Left cardiac atrium (tissue), 4 donors: ENCODE measurements around the gene CYP19A1. TPM values are rescaled to one million over a fixed set of nuclear protein-coding genes. Genes with fewer than 3 reads are reported as not detected.
A peak's percentile ranks its signal among the peaks of the same experiment; 100 is the strongest.

Experiments used
- ATAC-seq, 2 donors: fragments of 200-7000 bp; cut with Tn5 transposase; one replicate each; pipeline ENCODE4 v1.9.1; 2020; ENCODE audit warnings: mild to moderate bottlenecking in 2 of 2, moderate library complexity in 2 of 2
- DNase-seq: peaks from one replicate; pipeline ENCODE4 v3.0.0-alpha.2; 2020
- intact Hi-C, 2 donors: fragments of 100-400 bp; cut with DNase I; formaldehyde crosslinking; loops; one replicate each; pipeline versions ENCODE4 v1.14.1 to v1.15.1; 2022 to 2023
- total RNA-seq, 2 donors: library from RNA; stranded (reverse); fragmentation: NEBNext Ultra II Directional; extraction: Animal tissue kit (Norgen Biotek cat#: 25700); gene quantifications; one replicate each; pipeline ENCODE4 v1.2.1, GENCODE V29; 2021
- donor health status: DM: no; HTN: yes; CAD: no.
- donor health status: DM: no; HTN: yes; CAD: no; lungs with severe emphysema.
- donor health status: DM: yes; HTN: yes; CAD: no.
- donor health status: Dilated cardiomyopathy.

CYP19A1 gene
- total RNA-seq, 2 donors from 2014 or later = 0.56 to 0.86 TPM

- intact Hi-C loops = no loop called here
- ATAC-seq (peak in 1 of 2 donors; percentile 33), DNase-seq (no peak)
Measured at GRCh38 chr15:51243774-51244173, 94.6 kb downstream of the CYP19A1 start.

DNA sequence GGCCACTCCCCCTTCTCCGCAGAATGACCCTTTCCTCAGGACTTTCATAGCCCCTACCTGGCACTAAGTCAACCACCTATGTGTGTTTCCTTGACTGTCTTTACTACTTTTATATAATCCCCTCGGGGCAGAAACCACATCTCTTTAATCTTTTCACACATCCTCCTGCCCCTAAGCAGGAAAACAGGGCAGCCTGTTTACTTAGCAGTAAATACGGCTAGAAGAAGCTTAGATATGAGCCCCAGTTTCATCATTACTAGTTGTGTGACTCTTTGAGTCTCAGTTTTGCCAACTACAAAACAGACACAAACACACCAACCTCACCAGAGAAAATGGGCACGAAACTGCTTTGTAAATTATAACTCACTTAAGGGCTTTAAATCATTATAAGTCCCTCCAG is 98.3 kb downstream of the CYP19A1 start:
- intact Hi-C loops = no loop called here
- DNase-seq = no peak
- no peak for ATAC-seq

DNA sequence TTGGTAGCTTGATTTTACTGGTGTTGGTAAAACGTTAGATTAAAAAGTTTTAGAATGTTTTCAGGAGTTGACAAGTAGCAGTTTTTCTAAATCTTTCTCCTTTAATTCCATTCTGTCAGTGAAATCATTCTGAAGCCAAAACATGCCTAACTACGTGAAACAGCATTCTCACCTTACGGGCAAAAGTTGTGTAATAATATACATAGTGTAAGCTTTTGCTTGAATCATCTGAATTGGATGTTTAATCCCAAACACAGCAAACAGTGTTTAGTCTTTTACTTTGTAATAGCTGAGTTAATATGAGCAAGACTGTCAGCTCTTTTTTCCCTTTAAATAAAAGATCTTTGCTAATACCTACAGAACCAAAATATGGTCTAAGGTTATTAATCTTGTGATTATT is 100.6 kb downstream of the CYP19A1 start:
- DNase-seq (no peak), ATAC-seq (peak in 1 of 2 donors; percentile 64)
- intact Hi-C loops = no loop called here

- intact Hi-C loops = loop anchor here in 1 of 2 donors (5.0 kb wide), 1 partner anchor 168 kb away; no protein-coding TSS in a partner anchor
- no peak for DNase-seq
- ATAC-seq = no peak
Measured at GRCh38 chr15:51234176-51234927, 104.0 kb downstream of the CYP19A1 start.

GRCh38 chr15:51232581-51232980 is 105.8 kb downstream of the CYP19A1 start:
- ATAC-seq = no peak
- no peak for DNase-seq
- intact Hi-C loops = loop anchor here in 1 of 2 donors (5.0 kb wide), 1 partner anchor 170 kb away; no protein-coding TSS in a partner anchor

- intact Hi-C loops = loop anchor here (1.0 to 5.0 kb wide), 2 partner anchors 151 to 172 kb away; no protein-coding TSS in a partner anchor
- DNase-seq (no peak), ATAC-seq (peak; percentile 57 to 85)
Measured at GRCh38 chr15:51229907-51230330, 108.5 kb downstream of the CYP19A1 start.

GRCh38 chr15:51227940-51228732 is 110.3 kb downstream of the CYP19A1 start:
- ATAC-seq (peak; percentile 65 to 88), DNase-seq (peak; percentile 30)
- intact Hi-C loops = no loop called here

DNA sequence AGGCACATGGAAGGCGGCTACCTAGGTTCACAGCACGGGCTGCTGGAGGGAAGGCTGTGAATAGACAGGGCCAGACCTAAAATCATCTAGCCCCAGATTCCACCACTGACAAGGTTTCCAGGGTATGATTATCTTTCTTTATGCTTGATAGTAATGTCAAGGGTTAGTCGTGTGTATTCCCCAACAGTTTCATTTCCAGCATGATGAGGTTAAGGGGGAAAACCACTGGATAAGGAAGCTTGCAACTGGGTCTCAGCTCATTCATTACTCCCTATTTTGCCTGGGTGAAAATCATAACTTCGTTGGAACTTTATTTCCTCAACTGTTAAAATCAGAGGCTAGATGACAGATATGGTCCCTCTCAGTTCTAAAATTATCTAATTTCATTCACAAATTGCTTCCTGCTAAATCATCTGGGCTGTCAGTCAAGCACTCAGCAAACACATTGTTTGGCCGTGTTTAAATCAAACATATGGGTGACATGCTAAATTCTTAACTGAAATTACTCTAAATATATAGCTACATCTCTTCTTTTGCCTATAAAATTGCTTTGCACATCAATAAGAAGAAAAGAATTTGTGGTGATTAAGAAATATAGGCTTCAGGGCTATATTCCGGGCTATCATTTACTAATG is 111.7 kb downstream of the CYP19A1 start:
- DNase-seq (no peak), ATAC-seq (no peak)

GRCh38 chr15:51224428-51224827 is 114.0 kb downstream of the CYP19A1 start:
- no peak for ATAC-seq
- intact Hi-C loops = no loop called here
- DNase-seq = no peak

More for the DNA sequence above, 111.7 kb downstream of the CYP19A1 start:
- intact Hi-C loops = no loop called here

- DNase-seq (no peak), ATAC-seq (peak; percentile 57 to 58)
- intact Hi-C loops = no loop called here
Measured at GRCh38 chr15:51223771-51224229, 114.6 kb downstream of the CYP19A1 start.

GRCh38 chr15:51218299-51218938 is 120.0 kb downstream of the CYP19A1 start:
- ATAC-seq (peak in 1 of 2 donors; percentile 40), DNase-seq (no peak)
- intact Hi-C loops = no loop called here

- no peak for ATAC-seq
- no peak for DNase-seq
- intact Hi-C loops = no loop called here
Measured at GRCh38 chr15:51212909-51213308, 125.5 kb downstream of the CYP19A1 start.

- intact Hi-C loops = no loop called here
- DNase-seq (no peak), ATAC-seq (no peak)
Measured at GRCh38 chr15:51212239-51212638, 126.2 kb downstream of the CYP19A1 start.

DNA sequence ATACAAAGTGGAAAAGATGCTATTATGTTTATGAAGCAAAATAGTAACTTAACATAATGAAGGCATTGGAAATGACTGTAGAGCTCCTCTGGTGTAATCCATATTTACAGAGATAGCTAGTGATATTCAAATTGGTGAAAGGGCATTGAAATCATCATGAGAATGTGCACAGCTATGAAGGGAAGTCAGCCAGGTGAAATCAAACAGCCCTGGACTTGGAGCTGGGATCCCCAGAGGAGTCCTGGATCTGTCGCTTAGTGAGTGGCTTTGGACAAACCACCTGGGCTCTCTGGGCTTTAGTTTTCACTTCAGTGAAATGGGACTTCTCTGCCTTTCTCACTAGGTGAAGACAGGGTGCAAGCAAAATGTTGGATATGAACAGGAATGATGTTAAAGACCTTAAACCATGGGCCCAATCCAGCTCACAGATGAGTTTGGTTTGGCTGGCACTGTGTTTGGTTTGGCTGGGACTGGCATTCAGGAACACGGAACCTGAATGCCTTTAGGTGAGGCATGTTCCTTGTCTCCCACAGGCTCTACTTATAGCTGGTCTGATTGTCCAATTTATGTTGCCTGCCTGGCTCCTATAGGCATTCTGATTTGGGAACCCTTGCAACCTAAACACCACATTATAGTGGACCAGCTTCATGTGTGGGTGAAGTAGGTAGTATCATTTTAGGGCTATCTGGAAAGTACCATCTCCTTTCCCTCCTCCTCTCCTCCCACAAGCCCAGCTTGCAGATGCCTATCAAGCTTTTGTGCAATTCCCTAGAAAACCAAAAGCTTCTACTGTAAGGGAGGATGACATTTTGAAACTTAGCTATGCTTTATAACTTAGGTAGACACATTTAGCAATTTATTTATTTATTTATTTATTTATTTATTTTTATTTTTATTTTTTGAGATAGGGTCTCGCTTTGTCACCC is 133.1 kb downstream of the CYP19A1 start:
- ATAC-seq (no peak), DNase-seq (no peak)
- intact Hi-C loops = no loop called here

GRCh38 chr15:51203797-51204196 is 134.6 kb downstream of the CYP19A1 start:
- DNase-seq (no peak), ATAC-seq (no peak)
- intact Hi-C loops = no loop called here

DNA sequence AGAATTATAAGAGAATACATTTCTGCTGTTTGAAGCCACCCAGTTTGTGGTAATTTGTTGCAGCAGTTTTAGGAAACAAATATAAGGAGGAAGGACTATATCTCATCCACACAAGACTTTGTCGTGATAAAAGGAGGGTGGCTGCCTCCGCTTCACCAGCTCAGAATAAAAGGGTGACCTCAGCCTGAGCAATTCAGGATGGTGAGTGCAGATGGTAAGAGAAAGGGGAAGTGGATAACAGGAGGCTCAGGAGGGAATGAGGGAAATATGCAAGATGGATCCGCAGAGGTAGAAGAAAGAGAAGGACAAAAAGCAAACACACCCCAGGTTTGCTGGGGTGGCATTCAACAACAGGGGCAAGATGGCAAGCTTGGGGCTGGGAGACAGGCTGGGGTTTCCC is 135.6 kb downstream of the CYP19A1 start:
- DNase-seq = no peak
- intact Hi-C loops = no loop called here
- ATAC-seq = no peak

- ATAC-seq (no peak), DNase-seq (no peak)
- intact Hi-C loops = no loop called here
Measured at GRCh38 chr15:51201581-51201980, 136.8 kb downstream of the CYP19A1 start.

GRCh38 chr15:51200792-51201191 is 137.6 kb downstream of the CYP19A1 start:
- DNase-seq (no peak), ATAC-seq (no peak)
- intact Hi-C loops = no loop called here
